Keratinocyte (primary cell): ENCODE measurements around the gene EVL. TPM values are rescaled to one million over a fixed set of nuclear protein-coding genes. Genes with fewer than 3 reads are reported as not detected.

Source experiments
- DNase-seq: peaks from one replicate; pipeline ENCODE4 v3.0.0-alpha.2; 2011; ENCODE audit warnings: low read depth, missing footprints, low spot score
- FAIRE-seq: peaks from 2 replicates; lab custom pipeline; 2011; peaks lifted over from hg19 to GRCh38; lab: Jason Lieb, UNC
- H2AFZ ChIP-seq: 2 replicates; pipeline ENCODE4 v1.6.0; 2012; ENCODE audit warnings: low read length, control low read depth, inconsistent platforms; ENCODE audit not compliant: control insufficient read depth
- H3K27ac ChIP-seq: 2 replicates; pipeline ENCODE4 v1.5.1; 2011; ENCODE audit warnings: low read length; ENCODE audit not compliant: control insufficient read depth, insufficient read depth
- H3K27me3 ChIP-seq: 3 replicates; pipeline ENCODE4 v1.6.0; 2011; ENCODE audit warnings: low read length; ENCODE audit not compliant: control insufficient read depth, insufficient read depth; ENCODE audit errors: extremely low read depth
- H3K36me3 ChIP-seq, 2 experiments: 2 replicates in 1 of 2; 3 replicates in 1 of 2; pipeline ENCODE4 v1.5.1; 2011; ENCODE audit warnings: low read length in 2 of 2, mild to moderate bottlenecking in 1 of 2; ENCODE audit not compliant: control insufficient read depth in 2 of 2, insufficient read depth in 2 of 2; ENCODE audit errors: extremely low read depth in 1 of 2
- H3K4me1 ChIP-seq: 3 replicates; pipeline ENCODE4 v1.5.1; 2011; ENCODE audit warnings: low read length; ENCODE audit not compliant: control insufficient read depth, insufficient read depth; ENCODE audit errors: extremely low read depth
- H3K4me2 ChIP-seq: 3 replicates; pipeline ENCODE4 v1.6.0; 2011; ENCODE audit warnings: low read depth, low read length; ENCODE audit not compliant: control insufficient read depth, insufficient read depth; ENCODE audit errors: extremely low read depth
- H3K4me3 ChIP-seq, 3 experiments: fragments of 200-600 bp in 1 of 3; sonication (generic) in 1 of 3; 2 replicates in 2 of 3; 3 replicates in 1 of 3; pipeline ENCODE4 v1.5.1; 2011 to 2016; ENCODE audit warnings: low read length in 3 of 3, mild to moderate bottlenecking in 3 of 3, control low read depth in 2 of 3, inconsistent platforms in 1 of 3, low read depth in 1 of 3, mixed read lengths in 1 of 3, mixed run types in 1 of 3, moderate library complexity in 1 of 3; ENCODE audit not compliant: control insufficient read depth in 2 of 3, insufficient read depth in 2 of 3; ENCODE audit errors: extremely low read depth in 1 of 3
- H3K79me2 ChIP-seq: 2 replicates; pipeline ENCODE4 v1.6.0; 2012; ENCODE audit warnings: low read length; ENCODE audit not compliant: control insufficient read depth, insufficient read depth
- H3K9ac ChIP-seq: 3 replicates; pipeline ENCODE4 v1.6.0; 2011; ENCODE audit warnings: low read length; ENCODE audit not compliant: control insufficient read depth, insufficient read depth; ENCODE audit errors: extremely low read depth
- H3K9me1 ChIP-seq: 3 replicates; pipeline ENCODE4 v1.6.0; 2011; ENCODE audit warnings: low read length; ENCODE audit not compliant: control insufficient read depth, insufficient read depth; ENCODE audit errors: extremely low read depth
- H3K9me3 ChIP-seq: 2 replicates; pipeline ENCODE4 v1.5.1; 2012; ENCODE audit warnings: low read depth, low read length; ENCODE audit not compliant: control insufficient read depth
- H4K20me1 ChIP-seq: 3 replicates; pipeline ENCODE4 v1.6.0; 2011; ENCODE audit warnings: low read length; ENCODE audit not compliant: control insufficient read depth, insufficient read depth; ENCODE audit errors: extremely low read depth
- EZH2 ChIP-seq: IDR thresholded peaks from one replicate; pipeline ENCODE4 v1.6.1; 2012; ENCODE audit warnings: inconsistent platforms, mild to moderate bottlenecking, low read length, moderate library complexity
- dilution Hi-C: fragments of 300-500 bp; cut with MboI; formaldehyde crosslinking; loops from one replicate; pipeline ENCODE4 v1.7.0; 2020; ENCODE audit warnings: low sequenced_read_pairs; ENCODE audit not compliant: extremely low pct_ligation_motif_present
- polyA plus RNA-seq, 5 experiments: library from polyadenylated mRNA; depleted of rRNA in 3 of 5; stranded (reverse) in 3 of 5; stranded (forward) in 1 of 5; unstranded in 1 of 5; fragments of >200 nt; gene quantifications; 1 replicate in 1 of 5; 2 replicates in 3 of 5; 3 replicates in 1 of 5; pipeline versions ENCODE4 v1.2.1 to v1.2.3, GENCODE V29; 2011 to 2012; ENCODE audit warnings: missing spikeins in 2 of 5, low read depth in 1 of 5, low replicate concordance in 1 of 5
- TF ChIP-seq, protein P1 (sequence below), 3 experiments: IDR thresholded peaks in 1 of 3; conservative IDR thresholded peaks in 1 of 3; optimal IDR thresholded peaks in 1 of 3; 2 replicates in 2 of 3; 3 replicates in 1 of 3; pipeline versions ENCODE3 to v1.5.1; 2011; ENCODE audit warnings: low read length in 3 of 3, mild to moderate bottlenecking in 3 of 3, moderate library complexity in 2 of 3, control low read depth in 1 of 3, inconsistent platforms in 1 of 3; ENCODE audit not compliant: insufficient read depth in 2 of 3; ENCODE audit errors: extremely low read depth in 1 of 3

EVL gene
- polyA plus RNA-seq, 1 donor (not counting 4 experiments of a cell fraction or from before 2014, with no cell fraction given) = 12.0 TPM

DNA sequence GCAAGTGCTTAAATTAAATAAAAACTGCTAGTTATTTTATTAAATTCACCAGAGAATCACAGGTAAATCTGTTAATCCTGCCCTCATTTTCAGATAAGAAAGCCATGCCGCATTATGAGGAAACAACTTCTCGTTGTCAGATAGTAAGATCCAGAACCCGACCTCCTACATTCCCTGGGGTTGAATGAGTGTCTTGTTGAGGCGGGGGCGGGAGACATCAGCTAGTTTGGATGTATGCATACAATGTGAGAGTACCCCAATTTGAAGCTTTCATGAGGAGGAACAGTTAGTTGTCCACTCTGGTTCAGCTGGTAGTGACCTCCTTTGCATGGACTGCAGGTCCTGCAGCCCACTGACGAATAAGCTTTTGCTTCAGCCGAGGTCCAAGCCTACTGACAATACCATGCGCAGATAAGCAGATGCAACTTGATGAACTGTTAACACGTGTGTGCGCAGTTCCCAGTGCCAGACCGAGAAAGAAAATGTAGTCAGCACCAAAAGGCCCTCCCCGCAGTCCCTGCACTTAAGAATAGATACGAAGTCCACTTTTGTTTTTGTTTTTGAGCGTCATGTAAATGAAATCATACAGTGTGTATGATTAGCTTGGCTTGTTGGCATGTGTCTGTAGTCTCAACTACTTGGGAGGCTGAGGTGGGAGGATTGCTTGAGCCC lies 34.9 kb downstream of the EVL start:
- no peak for TF ChIP-seq EZH2
- dilution Hi-C loops = no loop called here
- no peaks in the 10 kb centered on the region for H3K9me1 ChIP-seq
- no peak overlapping the region for H2AFZ ChIP-seq
- H4K20me1 ChIP-seq = no peaks in the 10 kb centered on the region
- peaks cover 25% of the 10 kb centered on the region for H3K4me1 ChIP-seq
- H3K27ac ChIP-seq = no peak overlapping the region
- no peaks in the 10 kb centered on the region for H3K79me2 ChIP-seq
- DNase-seq (no peak), FAIRE-seq (no peak)
- H3K9ac ChIP-seq = no peak overlapping the region
- H3K4me3 ChIP-seq = no peak overlapping the region
- no peak overlapping the region for H3K4me2 ChIP-seq
- H3K36me3 ChIP-seq = peaks cover 0 to 4% of the 10 kb centered on the region in 2 experiments
- H3K9me3 ChIP-seq = no peaks in the 10 kb centered on the region
- no peaks in the 10 kb centered on the region for H3K27me3 ChIP-seq

DNA sequence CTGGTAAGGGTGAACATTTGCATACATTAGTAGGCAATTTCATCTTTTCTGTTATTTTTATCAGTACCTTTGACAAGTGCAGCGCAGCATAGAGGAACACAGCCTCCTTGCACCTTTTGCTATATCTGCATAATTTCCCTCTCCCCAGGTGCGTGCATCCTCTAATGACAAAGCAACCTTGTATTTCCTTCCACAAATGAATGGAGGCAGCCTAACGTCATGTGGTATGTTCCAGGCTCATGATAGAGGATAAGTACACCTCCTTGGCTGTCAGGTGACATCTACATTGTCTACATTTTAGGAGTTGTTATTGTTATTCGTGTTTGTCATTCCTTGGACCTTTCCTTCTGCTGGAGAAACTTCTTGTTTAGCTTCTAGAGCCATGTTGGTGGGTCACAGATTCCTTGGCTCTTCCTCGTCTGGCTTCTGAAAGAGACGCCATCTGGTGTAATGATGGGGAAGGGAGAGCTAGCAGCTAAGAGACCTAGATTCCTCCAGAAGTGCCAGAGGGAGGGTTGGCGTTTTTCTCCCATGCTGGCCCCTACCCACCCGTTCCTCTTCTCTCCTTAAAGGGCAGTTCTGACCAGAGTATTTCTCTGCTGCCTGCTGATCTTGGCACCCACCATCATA lies 37.0 kb downstream of the EVL start:
- H3K9me3 ChIP-seq = no peaks in the 10 kb centered on the region
- no peak overlapping the region for H2AFZ ChIP-seq
- no peaks in the 10 kb centered on the region for H3K79me2 ChIP-seq
- H3K27ac ChIP-seq = no peak overlapping the region
- H3K27me3 ChIP-seq = no peaks in the 10 kb centered on the region
- DNase-seq = no peak
- H4K20me1 ChIP-seq = no peaks in the 10 kb centered on the region
- H3K36me3 ChIP-seq = peaks cover 0 to 3% of the 10 kb centered on the region in 2 experiments
- H3K9ac ChIP-seq = no peak overlapping the region
- no peak for FAIRE-seq
- dilution Hi-C loops = no loop called here
- TF ChIP-seq, protein P1, sequence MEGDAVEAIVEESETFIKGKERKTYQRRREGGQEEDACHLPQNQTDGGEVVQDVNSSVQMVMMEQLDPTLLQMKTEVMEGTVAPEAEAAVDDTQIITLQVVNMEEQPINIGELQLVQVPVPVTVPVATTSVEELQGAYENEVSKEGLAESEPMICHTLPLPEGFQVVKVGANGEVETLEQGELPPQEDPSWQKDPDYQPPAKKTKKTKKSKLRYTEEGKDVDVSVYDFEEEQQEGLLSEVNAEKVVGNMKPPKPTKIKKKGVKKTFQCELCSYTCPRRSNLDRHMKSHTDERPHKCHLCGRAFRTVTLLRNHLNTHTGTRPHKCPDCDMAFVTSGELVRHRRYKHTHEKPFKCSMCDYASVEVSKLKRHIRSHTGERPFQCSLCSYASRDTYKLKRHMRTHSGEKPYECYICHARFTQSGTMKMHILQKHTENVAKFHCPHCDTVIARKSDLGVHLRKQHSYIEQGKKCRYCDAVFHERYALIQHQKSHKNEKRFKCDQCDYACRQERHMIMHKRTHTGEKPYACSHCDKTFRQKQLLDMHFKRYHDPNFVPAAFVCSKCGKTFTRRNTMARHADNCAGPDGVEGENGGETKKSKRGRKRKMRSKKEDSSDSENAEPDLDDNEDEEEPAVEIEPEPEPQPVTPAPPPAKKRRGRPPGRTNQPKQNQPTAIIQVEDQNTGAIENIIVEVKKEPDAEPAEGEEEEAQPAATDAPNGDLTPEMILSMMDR (optimal IDR thresholded peaks at IDR 0.05 in 1 of 3, IDR thresholded peaks at IDR 0.05 in 1 of 3, conservative IDR thresholded peaks at IDR 0.05 in 1 of 3; ENCODE audit: extremely low read depth in 1 of 3, insufficient read depth in 2 of 3, low read length in 3 of 3) = no peak
- no peak for TF ChIP-seq EZH2
- no peak overlapping the region for H3K4me2 ChIP-seq
- H3K9me1 ChIP-seq = no peaks in the 10 kb centered on the region
- H3K4me3 ChIP-seq = no peak overlapping the region
- peaks cover 20% of the 10 kb centered on the region for H3K4me1 ChIP-seq
